Gastroesophageal sphincter (tissue), 4 donors: Measurements from ENCODE around the gene GMDS. TPM values are rescaled to one million over a fixed set of nuclear protein-coding genes. Genes with fewer than 3 reads are reported as not detected.

Source experiments
- ATAC-seq: fragments of 150-250 bp; one replicate; pipeline ENCODE4 v1.9.1; 2016; ENCODE audit warnings: mild to moderate bottlenecking, moderate library complexity
- H3K27ac ChIP-seq, 4 donors: fragments of 200-600 bp; sonication (generic) in 3 of 4; 1 replicate in 3 of 4; 2 replicates in 1 of 4; pipeline ENCODE4 v1.5.1; 2016 to 2019
- H3K27me3 ChIP-seq: fragments of 200-600 bp; sonication (generic); one replicate; pipeline ENCODE4 v1.5.1; 2019
- H3K36me3 ChIP-seq, 2 donors: fragments of 200-600 bp; sonication (generic); one replicate each; pipeline ENCODE4 v1.5.1; 2019; ENCODE audit warnings: control low read depth in 1 of 2
- H3K4me1 ChIP-seq, 3 donors: fragments of 200-600 bp; sonication (generic); 1 replicate in 2 of 3; 2 replicates in 1 of 3; pipeline ENCODE4 v1.5.1; 2016 to 2019; ENCODE audit warnings: control low read depth in 2 of 3
- H3K4me3 ChIP-seq, 2 donors: fragments of 200-600 bp; sonication (generic); one replicate each; pipeline ENCODE4 v1.5.1; 2019; ENCODE audit warnings: mild to moderate bottlenecking in 1 of 2, moderate library complexity in 1 of 2
- H3K9me3 ChIP-seq, 3 donors: fragments of 200-600 bp; sonication (generic); one replicate each; pipeline ENCODE4 v1.5.1; 2017 to 2019; ENCODE audit warnings: control low read depth in 2 of 3
- EP300 ChIP-seq: sonication (generic); formaldehyde crosslinking; IDR thresholded peaks from one replicate; pipeline ENCODE4 v1.6.1; 2017; ENCODE audit warnings: antibody characterized with exemption, mild to moderate bottlenecking
- POLR2A ChIP-seq, 2 donors: fragments of 450-650 bp; IDR thresholded peaks; one replicate each; pipeline ENCODE4 v1.6.1; 2017; ENCODE audit warnings: antibody characterized with exemption in 2 of 2, mild to moderate bottlenecking in 2 of 2, moderate library complexity in 1 of 2
- POLR2AphosphoS5 ChIP-seq: sonication (generic); formaldehyde crosslinking; IDR thresholded peaks from one replicate; pipeline ENCODE4 v1.6.1; 2017; ENCODE audit warnings: antibody characterized with exemption
- WGBS, 2 donors: methylation state at CpG; one replicate each; pipeline ENCODE4 v1.1.5; 2018; ENCODE audit warnings: low coverage in 1 of 2; 5-methylcytosine and 5-hydroxymethylcytosine counted together
- total RNA-seq, 4 donors: library from RNA; depleted of rRNA; stranded (reverse); fragments of >200 nt; gene quantifications; one replicate each; pipeline ENCODE4 v1.1.0, GENCODE V29; 2016
- TF ChIP-seq, protein P1 (sequence below), 4 experiments: fragments of 200-600 bp in 2 of 4; fragments of 450-650 bp in 2 of 4; sonication (generic) in 1 of 4; IDR thresholded peaks; one replicate each; pipeline ENCODE4 v1.5.1; 2017 to 2019; ENCODE audit warnings: antibody characterized with exemption in 4 of 4, mild to moderate bottlenecking in 2 of 4, moderate library complexity in 2 of 4

GMDS gene
- total RNA-seq, 4 donors from 2014 or later, result 5.0 to 14.7 (median 6.4) TPM

DNA sequence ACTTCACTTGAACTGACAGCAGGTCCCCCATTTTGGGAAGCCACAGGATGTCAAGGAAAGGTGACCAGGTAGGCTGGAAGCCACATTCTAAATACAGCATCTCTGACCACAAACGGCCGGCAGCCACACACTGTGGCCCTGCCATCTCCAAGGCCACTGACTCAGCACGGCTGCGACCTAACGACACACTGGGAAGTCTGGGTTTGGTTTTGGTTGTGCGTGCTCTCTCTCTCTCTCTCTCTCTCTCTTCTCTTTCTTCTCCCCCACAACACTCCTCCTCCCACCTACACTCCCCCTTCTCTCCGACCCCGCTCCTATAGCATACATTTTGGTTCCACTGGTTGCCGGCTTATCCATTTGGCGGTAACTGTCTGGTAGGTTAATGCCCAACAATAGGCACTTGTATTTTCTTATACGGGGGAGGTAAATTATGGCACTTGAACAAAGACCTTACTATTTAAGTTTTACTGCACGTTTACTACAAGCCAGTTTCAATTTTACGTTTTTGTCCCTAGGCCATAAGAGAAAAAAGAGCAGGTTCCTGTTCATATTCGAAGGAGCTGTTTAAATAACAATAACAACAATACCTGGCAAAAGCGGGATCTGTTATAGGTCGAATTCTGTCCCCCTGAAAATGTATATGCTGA is 103.6 kb downstream of the GMDS start:
- no peak for ATAC-seq
- H3K27ac ChIP-seq, result no peak overlapping the region
- 82 to 91% methylated on average over 10 to 16 of the region's 16 CpGs for WGBS, 2 donors
- no peak overlapping the region for H3K4me3 ChIP-seq
- TF ChIP-seq POLR2AphosphoS5 (no peak), POLR2A (IDR thresholded peaks at IDR 0.05) (no peak), EP300 (no peak)
- TF ChIP-seq, protein P1, sequence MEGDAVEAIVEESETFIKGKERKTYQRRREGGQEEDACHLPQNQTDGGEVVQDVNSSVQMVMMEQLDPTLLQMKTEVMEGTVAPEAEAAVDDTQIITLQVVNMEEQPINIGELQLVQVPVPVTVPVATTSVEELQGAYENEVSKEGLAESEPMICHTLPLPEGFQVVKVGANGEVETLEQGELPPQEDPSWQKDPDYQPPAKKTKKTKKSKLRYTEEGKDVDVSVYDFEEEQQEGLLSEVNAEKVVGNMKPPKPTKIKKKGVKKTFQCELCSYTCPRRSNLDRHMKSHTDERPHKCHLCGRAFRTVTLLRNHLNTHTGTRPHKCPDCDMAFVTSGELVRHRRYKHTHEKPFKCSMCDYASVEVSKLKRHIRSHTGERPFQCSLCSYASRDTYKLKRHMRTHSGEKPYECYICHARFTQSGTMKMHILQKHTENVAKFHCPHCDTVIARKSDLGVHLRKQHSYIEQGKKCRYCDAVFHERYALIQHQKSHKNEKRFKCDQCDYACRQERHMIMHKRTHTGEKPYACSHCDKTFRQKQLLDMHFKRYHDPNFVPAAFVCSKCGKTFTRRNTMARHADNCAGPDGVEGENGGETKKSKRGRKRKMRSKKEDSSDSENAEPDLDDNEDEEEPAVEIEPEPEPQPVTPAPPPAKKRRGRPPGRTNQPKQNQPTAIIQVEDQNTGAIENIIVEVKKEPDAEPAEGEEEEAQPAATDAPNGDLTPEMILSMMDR (IDR thresholded peaks at IDR 0.05), result no peak
- no peaks in the 10 kb centered on the region for H3K4me1 ChIP-seq
- no peaks in the 10 kb centered on the region for H3K36me3 ChIP-seq
- H3K9me3 ChIP-seq, result no peaks in the 10 kb centered on the region
- H3K27me3 ChIP-seq, result no peaks in the 10 kb centered on the region

DNA sequence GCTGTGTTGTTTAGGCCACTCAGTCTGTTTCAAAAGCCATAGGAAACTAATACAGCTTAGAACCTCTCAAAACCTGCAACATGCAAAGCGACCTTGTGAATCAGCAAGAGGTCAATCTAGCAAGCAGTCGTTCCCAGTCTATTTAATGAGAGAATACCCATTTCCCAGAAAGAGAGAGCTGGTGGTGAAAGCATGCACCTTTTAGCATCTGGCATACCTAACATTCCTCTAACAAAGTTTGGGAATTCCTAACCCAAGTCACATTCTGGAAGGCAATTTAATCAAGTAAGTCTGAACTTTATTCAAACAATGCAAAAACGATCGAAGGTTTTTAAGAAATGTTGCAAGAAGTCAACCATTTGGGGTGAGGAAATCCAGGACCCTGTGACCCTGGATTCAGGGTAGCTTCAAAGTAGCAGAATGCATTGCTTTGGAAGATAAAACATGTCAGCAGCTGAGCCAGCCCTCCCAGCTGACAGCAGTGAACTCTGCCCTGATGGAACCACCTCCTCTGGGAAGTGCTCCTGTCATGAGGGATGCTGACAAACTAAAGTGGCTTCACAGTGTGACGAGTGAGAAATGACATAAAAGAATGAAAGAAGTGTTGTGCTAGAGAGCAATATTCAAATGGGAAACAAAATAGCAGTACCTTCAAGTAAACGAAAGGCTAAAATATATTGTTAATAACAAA is 104.8 kb downstream of the GMDS start:
- Histone ChIP-seq H3K27ac (no peak overlapping the region), H3K9me3 (no peaks in the 10 kb centered on the region), H3K4me1 (no peaks in the 10 kb centered on the region), H3K27me3 (no peaks in the 10 kb centered on the region), H3K4me3 (no peak overlapping the region), H3K36me3 (no peaks in the 10 kb centered on the region)
- TF ChIP-seq POLR2AphosphoS5, result no peak
- TF ChIP-seq, protein P1 (IDR thresholded peaks at IDR 0.05), result no peak
- 78 to 84% methylated on average over 2 to 5 of the region's 6 CpGs for WGBS, 2 donors
- ATAC-seq, result no peak

DNA sequence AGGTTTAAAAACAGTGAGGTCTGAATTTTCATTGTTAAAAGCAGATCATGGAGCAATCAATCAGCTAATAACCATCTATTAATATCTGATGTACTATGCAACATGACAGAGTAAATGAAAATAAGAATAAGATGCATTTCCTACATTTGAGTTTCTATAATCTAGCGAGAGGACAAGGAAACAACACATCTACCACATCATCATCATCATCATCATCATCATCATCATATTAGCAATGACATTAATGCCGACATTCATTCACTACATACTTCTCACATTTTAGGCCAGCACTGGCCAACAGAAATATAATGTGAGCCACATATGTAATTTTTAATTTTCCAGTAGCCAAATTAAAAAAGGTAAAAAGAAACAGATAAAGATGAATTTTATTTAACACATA is 110.0 kb downstream of the GMDS start:
- WGBS, 2 donors, result 91 to 100% methylated on average over 2 of the region's 2 CpGs
- no peaks in the 10 kb centered on the region for H3K4me1 ChIP-seq
- TF ChIP-seq POLR2AphosphoS5, result no peak
- no peak for TF ChIP-seq POLR2A (IDR thresholded peaks at IDR 0.05)
- TF ChIP-seq, protein P1 (IDR thresholded peaks at IDR 0.05), result no peak
- TF ChIP-seq EP300, result no peak
- no peak for ATAC-seq
- no peaks in the 10 kb centered on the region for H3K36me3 ChIP-seq
- H3K27ac ChIP-seq, result no peak overlapping the region
- no peaks in the 10 kb centered on the region for H3K9me3 ChIP-seq
- H3K4me3 ChIP-seq, result no peak overlapping the region
- H3K27me3 ChIP-seq, result no peaks in the 10 kb centered on the region

DNA sequence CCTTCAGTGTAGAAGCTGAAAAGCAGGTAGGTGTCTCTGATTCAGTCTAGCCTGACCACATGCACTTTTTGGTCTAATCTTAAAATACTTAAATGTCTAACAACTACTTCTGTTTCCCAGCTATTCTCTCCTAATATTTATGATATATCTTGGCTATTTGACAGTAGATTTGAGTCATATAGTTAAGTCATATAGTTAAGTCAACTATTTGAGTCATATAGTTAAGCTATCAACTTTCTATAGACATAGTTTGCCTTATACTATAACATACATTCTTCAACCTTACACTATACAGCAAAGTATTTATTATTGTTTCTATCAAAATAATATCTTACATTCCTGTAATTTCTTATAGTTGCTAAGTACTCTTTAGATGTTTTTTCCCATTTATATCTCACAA is 110.9 kb downstream of the GMDS start:
- no peaks in the 10 kb centered on the region for H3K9me3 ChIP-seq
- H3K4me1 ChIP-seq, result no peaks in the 10 kb centered on the region
- H3K27me3 ChIP-seq, result no peaks in the 10 kb centered on the region
- H3K36me3 ChIP-seq, result no peaks in the 10 kb centered on the region
- ATAC-seq, result no peak
- no peak overlapping the region for H3K4me3 ChIP-seq
- H3K27ac ChIP-seq, result no peak overlapping the region
- TF ChIP-seq POLR2A (IDR thresholded peaks at IDR 0.05) (no peak), POLR2AphosphoS5 (no peak), EP300 (no peak)
- TF ChIP-seq, protein P1 (IDR thresholded peaks at IDR 0.05), result no peak

DNA sequence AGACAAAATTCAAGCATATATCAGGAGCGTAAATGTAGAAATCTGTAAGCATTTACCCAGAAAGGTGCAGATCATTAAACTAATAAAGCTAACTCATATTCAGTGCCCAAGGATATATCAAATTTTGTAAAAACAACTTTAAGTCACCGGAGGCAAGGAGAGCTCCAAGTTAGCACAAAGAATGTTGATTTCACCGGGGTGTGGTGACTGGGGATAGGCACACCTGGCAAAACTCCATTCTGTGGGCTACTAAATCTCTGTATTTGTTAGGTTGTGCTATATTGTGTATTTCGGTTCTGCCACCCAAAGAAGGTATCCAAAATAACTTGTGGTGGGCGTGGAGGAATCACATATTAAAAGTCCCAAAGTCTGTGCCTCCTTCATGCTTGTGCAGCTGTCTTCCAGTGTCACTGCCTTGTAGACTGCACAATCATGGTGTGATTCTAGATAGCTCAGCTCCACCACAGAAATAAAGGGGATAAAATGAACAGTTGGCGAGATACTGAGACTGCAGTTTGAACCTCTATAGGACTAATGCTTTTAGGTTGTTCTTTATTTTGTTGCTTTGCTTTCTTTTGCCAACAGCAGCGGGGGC is 111.6 kb downstream of the GMDS start:
- 92 to 98% methylated on average over 7 of the region's 7 CpGs for WGBS, 2 donors
- H3K27me3 ChIP-seq, result no peaks in the 10 kb centered on the region

More for the DNA sequence above, 111.6 kb downstream of the GMDS start:
- TF ChIP-seq, protein P1 (IDR thresholded peaks at IDR 0.05), result no peak
- TF ChIP-seq POLR2AphosphoS5, result no peak
- TF ChIP-seq POLR2A (IDR thresholded peaks at IDR 0.05), result no peak
- TF ChIP-seq EP300, result no peak
- H3K4me1 ChIP-seq, result no peaks in the 10 kb centered on the region
- ATAC-seq, result no peak
- H3K4me3 ChIP-seq, result no peak overlapping the region
- no peaks in the 10 kb centered on the region for H3K9me3 ChIP-seq
- H3K27ac ChIP-seq, result no peak overlapping the region
- H3K36me3 ChIP-seq, result no peaks in the 10 kb centered on the region
